Ectodermal cell (in vitro differentiated cells): Measurements from ENCODE around the gene RTN4RL1.
"Not testable (repeated sequence)": the region's sequence is repeated elsewhere in the genome, so short reads cannot be mapped to it uniquely, and the experiment has no call there.

Source experiments
- H3K27ac ChIP-seq: 2 replicates; pipeline ENCODE4 v1.7.0; 2013; ENCODE audit warnings: mild to moderate bottlenecking, low read depth, low read length; ENCODE audit not compliant: insufficient read depth, poor library complexity, severe bottlenecking
- H3K27me3 ChIP-seq: 2 replicates; pipeline ENCODE4 v1.7.0; 2013; ENCODE audit warnings: mild to moderate bottlenecking, low read length; ENCODE audit not compliant: insufficient read depth, control insufficient read depth, poor library complexity, severe bottlenecking
- H3K36me3 ChIP-seq: one replicate; pipeline ENCODE4 v1.7.0; 2013; ENCODE audit warnings: low read length; ENCODE audit not compliant: control insufficient read depth, insufficient read depth
- H3K4me1 ChIP-seq: one replicate; pipeline ENCODE4 v1.7.0; 2013; ENCODE audit warnings: low read length; ENCODE audit not compliant: control insufficient read depth, insufficient read depth
- H3K4me3 ChIP-seq: 2 replicates; pipeline ENCODE4 v1.7.0; 2013; ENCODE audit warnings: low read depth, low read length, control low read depth; ENCODE audit not compliant: insufficient read depth
- H3K9me3 ChIP-seq: 2 replicates; pipeline ENCODE4 v1.7.0; 2013; ENCODE audit warnings: mild to moderate bottlenecking, low read length, moderate library complexity; ENCODE audit not compliant: control insufficient read depth
- WGBS, 2 experiments: methylation state at CpG; one replicate each; pipeline ENCODE4 v1.1.7; 2013; ENCODE audit warnings: missing lambda C conversion rate in 2 of 2; 5-methylcytosine and 5-hydroxymethylcytosine counted together

Gene RTN4RL1

GRCh38 chr17:1985686-1986085, 39.4 kb downstream of the RTN4RL1 start:
- WGBS, 2 experiments: 60 to 61% methylated on average over 4 of the region's 4 CpGs
- H3K9me3 ChIP-seq: no peaks in the 10 kb centered on the region
- no peaks in the 10 kb centered on the region for H3K27me3 ChIP-seq
- peaks cover 15% of the 10 kb centered on the region for H3K4me1 ChIP-seq
- H3K27ac ChIP-seq: no peak overlapping the region
- no peaks in the 10 kb centered on the region for H3K36me3 ChIP-seq
- no peak overlapping the region for H3K4me3 ChIP-seq

- Histone ChIP-seq H3K9me3 (no peaks in the 10 kb centered on the region), H3K27me3 (no peaks in the 10 kb centered on the region), H3K4me1 (peaks cover 15% of the 10 kb centered on the region), H3K36me3 (no peaks in the 10 kb centered on the region), H3K4me3 (no peak overlapping the region), H3K27ac (no peak overlapping the region)
- 86 to 89% methylated on average over 4 of the region's 4 CpGs for WGBS, 2 experiments
These were observed 40.0 kb downstream of the RTN4RL1 start for GRCh38 chr17:1985093-1985492.

GRCh38 chr17:1982793-1983366, 42.3 kb downstream of the RTN4RL1 start:
- H3K27ac ChIP-seq, H3K4me3 ChIP-seq, H3K9me3 ChIP-seq, H3K36me3 ChIP-seq, H3K27me3 ChIP-seq: not testable (repeated sequence)
- H3K4me1 ChIP-seq: peaks cover 20% of the 10 kb centered on the region
- WGBS, 2 experiments: 76 to 77% methylated on average over 13 of the region's 13 CpGs

GRCh38 chr17:1980665-1981250, 44.4 kb downstream of the RTN4RL1 start:
- Histone ChIP-seq H3K4me1 (peaks cover 29% of the 10 kb centered on the region), H3K27me3 (peaks cover 5% of the 10 kb centered on the region), H3K9me3 (no peaks in the 10 kb centered on the region), H3K27ac (no peak overlapping the region), H3K36me3 (no peaks in the 10 kb centered on the region), H3K4me3 (no peak overlapping the region)
- 94 to 97% methylated on average over 8 of the region's 8 CpGs for WGBS, 2 experiments

GRCh38 chr17:1979182-1979985, 45.8 kb downstream of the RTN4RL1 start:
- no peak overlapping the region for H3K4me3 ChIP-seq
- no peaks in the 10 kb centered on the region for H3K36me3 ChIP-seq
- 55 to 60% methylated on average over 11 of the region's 11 CpGs for WGBS, 2 experiments
- no peaks in the 10 kb centered on the region for H3K9me3 ChIP-seq
- peaks cover 5% of the 10 kb centered on the region for H3K27me3 ChIP-seq
- no peak overlapping the region for H3K27ac ChIP-seq
- H3K4me1 ChIP-seq: peaks cover 29% of the 10 kb centered on the region

- Histone ChIP-seq H3K36me3 (no peaks in the 10 kb centered on the region), H3K4me3 (no peak overlapping the region), H3K27me3 (peaks cover 5% of the 10 kb centered on the region), H3K9me3 (no peaks in the 10 kb centered on the region), H3K27ac (no peak overlapping the region), H3K4me1 (peaks cover 29% of the 10 kb centered on the region)
- 90% methylated on average over 16 of the region's 16 CpGs for WGBS, 2 experiments
These were observed 46.7 kb downstream of the RTN4RL1 start for GRCh38 chr17:1978396-1978949.

- Histone ChIP-seq H3K27me3 (peaks cover 5% of the 10 kb centered on the region), H3K36me3 (no peaks in the 10 kb centered on the region), H3K4me1 (peaks cover 29% of the 10 kb centered on the region), H3K27ac (no peak overlapping the region), H3K4me3 (no peak overlapping the region), H3K9me3 (no peaks in the 10 kb centered on the region)
- WGBS, 2 experiments: 73 to 77% methylated on average over 55 of the region's 55 CpGs
These were observed 47.3 kb downstream of the RTN4RL1 start for GRCh38 chr17:1977583-1978395.

GRCh38 chr17:1976683-1977064, 48.5 kb downstream of the RTN4RL1 start:
- Histone ChIP-seq H3K27ac (no peak overlapping the region), H3K27me3 (peaks cover 5% of the 10 kb centered on the region), H3K4me1 (peaks cover 25% of the 10 kb centered on the region), H3K36me3 (no peaks in the 10 kb centered on the region), H3K9me3 (no peaks in the 10 kb centered on the region), H3K4me3 (no peak overlapping the region)
- 89% methylated on average over 5 of the region's 5 CpGs for WGBS, 2 experiments

GRCh38 chr17:1976000-1976682, 49.0 kb downstream of the RTN4RL1 start:
- Histone ChIP-seq H3K4me1 (peaks cover 22% of the 10 kb centered on the region), H3K36me3 (no peaks in the 10 kb centered on the region), H3K27ac (no peak overlapping the region), H3K27me3 (peaks cover 5% of the 10 kb centered on the region), H3K9me3 (no peaks in the 10 kb centered on the region), H3K4me3 (no peak overlapping the region)
- WGBS, 2 experiments: 56% methylated on average over 4 of the region's 4 CpGs
